ENCODE measurements around the gene CGB8.
A peak's percentile ranks its signal among the peaks of the same experiment; 100 is the strongest.
"Not testable (repeated sequence)": the region's sequence is repeated elsewhere in the genome, so short reads cannot be mapped to it uniquely, and the experiment has no call there.

The CGB8 gene

DNA sequence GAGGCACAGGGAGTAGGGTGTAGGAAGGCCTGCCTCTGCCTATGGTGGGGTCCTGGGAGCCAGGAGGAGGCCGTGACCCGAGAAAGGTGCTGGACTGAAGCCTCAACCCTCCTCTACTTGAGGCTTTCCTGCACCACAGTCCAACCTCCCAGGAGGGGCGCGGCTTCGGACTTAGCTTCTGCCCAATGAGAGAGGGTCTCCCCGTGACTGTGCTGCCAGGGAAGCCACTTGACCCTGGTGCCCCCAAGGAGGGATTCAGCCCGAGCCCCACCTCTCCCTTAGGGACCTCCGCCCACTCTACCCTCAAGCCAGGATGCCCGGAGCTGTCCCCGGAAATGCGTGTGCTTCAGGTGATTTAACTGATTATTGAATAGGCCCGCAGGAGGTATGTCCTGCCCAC is at the start of gene CGB8:
Gene CGB8 (minus strand): TSS at position 101 of the 400 bp plus-strand sequence. CDS start 372 bp downstream, outside the sequence.
- not testable (repeated sequence) for H3K4me1 Mint-ChIP-seq, H3K27ac Mint-ChIP-seq, H3K27me3 Mint-ChIP-seq, H3K36me3 Mint-ChIP-seq, H3K9me3 Mint-ChIP-seq, H3K4me3 Mint-ChIP-seq

DNA sequence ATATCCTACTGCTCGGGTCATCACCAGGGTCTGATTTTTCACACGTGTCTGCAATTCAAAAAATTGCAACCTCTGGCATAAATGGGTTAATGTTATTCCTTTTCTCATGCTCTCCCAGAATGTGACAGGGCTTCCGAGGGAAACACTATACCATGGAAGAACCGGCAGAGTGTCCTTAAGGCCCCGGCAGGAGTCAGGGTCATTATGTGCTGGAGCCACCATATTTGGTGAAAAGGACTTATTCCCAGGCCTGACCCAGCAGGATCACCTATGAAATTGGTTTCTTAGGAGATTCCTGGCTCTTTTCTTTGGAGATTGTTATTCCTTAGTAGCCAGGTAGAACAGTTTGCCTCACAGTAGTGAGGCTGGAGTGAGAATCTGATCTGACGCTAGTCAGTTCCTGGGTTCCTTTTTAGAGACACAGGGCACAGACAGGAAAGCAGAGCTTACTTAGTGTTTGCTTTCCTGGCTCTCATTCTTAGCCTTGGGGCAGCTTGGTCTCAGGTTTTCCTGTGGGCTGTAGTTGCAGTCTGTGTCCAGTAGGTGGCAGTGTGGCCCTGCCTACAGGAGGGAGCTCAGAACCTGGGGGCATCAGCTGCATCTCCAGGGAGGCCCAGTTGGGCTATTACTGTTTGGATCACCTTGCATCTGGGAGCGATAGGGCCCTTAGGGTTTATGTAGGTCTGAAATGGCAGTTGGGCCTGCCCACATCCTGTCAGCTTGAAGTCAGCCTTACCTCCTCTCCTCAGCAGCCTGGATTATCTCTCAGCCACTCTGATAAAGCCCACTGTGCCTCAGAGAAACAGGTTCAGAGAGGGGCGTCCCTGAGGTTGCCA is 48.8 kb upstream of the CGB8 start:
- H3K4me1 Mint-ChIP-seq, result peaks cover 8% of the 10 kb centered on the region
- H3K27me3 Mint-ChIP-seq, result no peaks in the 10 kb centered on the region
- no peaks in the 10 kb centered on the region for H3K9me3 Mint-ChIP-seq
- H3K4me3 Mint-ChIP-seq, result no peak overlapping the region
- H3K36me3 Mint-ChIP-seq, result peaks cover 9% of the 10 kb centered on the region
- no peak overlapping the region for H3K27ac Mint-ChIP-seq

DNA sequence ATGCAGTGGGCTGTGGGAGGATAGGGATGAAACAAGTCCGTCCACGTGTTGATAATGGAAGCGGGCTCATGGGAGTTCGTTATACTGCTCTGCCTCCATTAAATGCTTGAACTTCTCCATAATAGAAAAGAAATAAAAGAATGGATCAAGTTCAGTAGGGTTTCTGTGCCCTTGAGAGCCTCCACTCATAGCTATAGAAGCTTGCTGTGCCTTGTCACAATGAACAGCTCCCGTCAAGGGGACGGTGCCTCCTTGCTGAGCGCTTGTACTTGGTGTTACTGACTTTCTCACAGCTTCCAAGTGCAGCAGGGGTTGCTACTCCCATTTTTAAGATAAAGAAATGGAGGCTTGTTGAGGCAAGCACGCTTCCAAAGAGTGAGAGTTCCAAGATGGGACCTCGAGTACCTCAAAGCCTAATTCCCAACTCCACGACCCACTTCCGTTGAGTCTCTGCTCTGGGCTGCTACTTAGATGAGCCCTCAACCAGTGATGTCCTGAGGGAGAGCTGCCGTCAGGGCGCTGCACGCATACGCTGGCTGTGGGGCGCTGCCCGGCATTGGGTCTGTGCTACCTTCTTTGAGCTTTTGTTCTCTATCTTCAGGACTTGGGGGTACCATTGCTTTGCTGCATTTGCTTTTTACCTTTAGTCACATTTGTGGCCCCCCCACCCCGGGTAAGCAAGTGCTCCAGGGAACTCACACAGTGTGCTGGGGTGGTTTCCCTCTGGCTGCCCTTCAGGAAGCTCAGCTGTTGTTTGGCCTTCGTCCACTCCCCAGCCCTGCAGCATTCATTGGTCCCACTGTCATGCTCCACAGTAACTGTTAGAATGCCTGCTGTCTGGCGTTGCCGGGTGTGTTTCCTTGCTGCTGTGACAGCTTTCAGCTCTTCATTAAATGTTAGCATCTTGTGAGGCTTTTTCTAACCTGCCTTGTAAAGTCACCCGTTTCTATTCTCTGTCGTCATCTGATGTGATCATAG is 45.9 kb upstream of the CGB8 start:
- Mint-ChIP-seq H3K27ac (no peak overlapping the region), H3K4me3 (no peak overlapping the region), H3K36me3 (peaks cover 12% of the 10 kb centered on the region), H3K27me3 (no peaks in the 10 kb centered on the region), H3K9me3 (no peaks in the 10 kb centered on the region), H3K4me1 (peaks cover 19% of the 10 kb centered on the region)

DNA sequence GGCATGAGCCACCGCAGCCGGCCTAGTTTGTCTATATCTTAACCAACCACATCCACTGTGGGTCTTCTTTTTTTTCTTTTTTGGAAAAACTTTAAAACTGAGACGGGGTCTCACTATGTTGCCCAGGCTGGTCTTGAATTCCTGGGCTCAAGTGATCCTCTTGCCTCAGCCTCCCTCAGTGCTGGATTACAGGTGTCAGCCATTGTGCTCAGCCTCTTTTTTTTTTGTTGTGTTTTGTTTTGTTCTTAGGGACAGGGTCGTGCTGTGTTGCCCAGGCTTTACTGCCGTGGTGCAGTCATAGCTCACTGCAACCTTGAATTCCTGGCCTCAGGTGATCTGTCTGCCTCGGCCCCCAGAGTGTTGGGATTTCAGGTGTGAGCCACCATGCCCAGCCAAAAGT is 43.8 kb upstream of the CGB8 start:
- peak overlapping the region; percentile 46 for H3K27ac Mint-ChIP-seq
- peaks cover 30% of the 10 kb centered on the region for H3K4me1 Mint-ChIP-seq
- H3K36me3 Mint-ChIP-seq, result peaks cover 9% of the 10 kb centered on the region
- H3K27me3 Mint-ChIP-seq, result no peaks in the 10 kb centered on the region
- no peak overlapping the region for H3K4me3 Mint-ChIP-seq
- no peaks in the 10 kb centered on the region for H3K9me3 Mint-ChIP-seq

DNA sequence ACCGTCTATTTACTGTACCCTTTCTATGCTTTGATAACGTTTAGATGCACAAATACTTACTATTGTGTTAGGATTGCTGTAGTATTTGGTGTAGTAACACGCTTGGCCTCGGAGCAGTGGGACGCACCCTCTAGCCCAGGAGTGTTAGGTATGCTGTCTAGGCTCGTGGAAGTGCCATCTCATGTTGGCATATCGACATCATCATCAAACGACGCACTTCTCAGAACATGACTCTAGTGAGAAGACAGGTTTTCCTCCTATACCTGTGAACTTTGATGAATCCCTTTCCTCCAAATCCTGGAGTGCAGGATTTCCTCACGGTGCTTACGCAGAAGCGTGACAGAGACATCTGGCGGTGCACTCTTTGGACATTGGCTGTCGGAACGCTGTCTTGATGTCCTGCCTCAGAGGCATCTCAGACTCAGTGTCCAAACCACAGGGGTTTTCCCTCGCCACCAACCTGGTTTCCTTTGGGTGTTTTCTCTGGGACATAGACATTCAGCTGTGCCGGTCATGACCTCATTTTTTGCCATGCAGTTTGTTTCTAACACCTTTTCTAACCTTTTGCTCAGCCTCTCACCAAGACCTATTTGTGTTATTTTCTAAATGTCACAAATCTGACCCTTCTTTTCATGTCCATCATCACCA is 42.6 kb upstream of the CGB8 start:
- Mint-ChIP-seq H3K4me3 (no peak overlapping the region), H3K27ac (no peak overlapping the region), H3K27me3 (no peaks in the 10 kb centered on the region), H3K36me3 (peaks cover 15% of the 10 kb centered on the region), H3K9me3 (no peaks in the 10 kb centered on the region), H3K4me1 (peaks cover 38% of the 10 kb centered on the region)

DNA sequence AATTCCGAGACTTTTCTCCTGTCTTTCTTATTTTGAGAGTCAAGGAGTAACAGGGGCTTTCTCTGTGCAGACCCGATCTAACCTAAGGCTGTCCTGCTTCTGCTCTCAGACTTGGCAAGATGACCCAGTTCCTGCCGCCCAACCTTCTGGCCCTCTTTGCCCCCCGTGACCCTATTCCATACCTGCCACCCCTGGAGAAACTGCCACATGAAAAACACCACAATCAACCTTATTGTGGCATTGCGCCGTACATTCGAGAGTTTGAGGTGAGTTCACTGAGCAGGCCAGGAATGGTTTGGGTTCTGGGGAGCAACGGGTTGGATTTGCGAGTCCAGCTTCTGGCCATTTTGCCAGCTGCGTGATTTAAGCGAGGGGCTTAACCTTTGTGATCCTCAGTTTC is 37.4 kb upstream of the CGB8 start:
- peak overlapping the region; percentile 96 for H3K27ac Mint-ChIP-seq
- H3K4me3 Mint-ChIP-seq, result peak overlapping the region; percentile 98
- peaks cover 38% of the 10 kb centered on the region for H3K4me1 Mint-ChIP-seq
- H3K36me3 Mint-ChIP-seq, result peaks cover 14% of the 10 kb centered on the region
- no peaks in the 10 kb centered on the region for H3K9me3 Mint-ChIP-seq
- H3K27me3 Mint-ChIP-seq, result no peaks in the 10 kb centered on the region

DNA sequence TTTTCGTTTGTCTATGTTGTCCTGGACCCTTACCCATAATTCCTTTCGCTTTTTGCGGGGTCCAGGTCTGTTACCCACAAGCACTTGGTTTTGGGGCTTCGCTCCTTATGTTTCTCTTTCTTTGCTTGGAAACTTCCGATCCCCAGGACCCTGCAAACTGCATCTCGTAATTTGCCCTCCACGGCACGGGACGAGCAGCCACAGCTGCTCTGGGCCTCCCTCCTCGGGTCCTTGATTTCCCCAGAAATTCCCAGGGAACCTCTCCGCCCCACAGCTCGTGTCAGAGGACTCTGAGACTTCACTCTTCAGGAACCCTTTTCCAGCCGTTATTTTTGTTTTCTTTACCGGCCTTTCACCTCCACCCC is 36.9 kb upstream of the CGB8 start:
- Mint-ChIP-seq H3K4me1 (peaks cover 38% of the 10 kb centered on the region), H3K36me3 (peaks cover 13% of the 10 kb centered on the region), H3K27me3 (no peaks in the 10 kb centered on the region), H3K4me3 (peak overlapping the region; percentile 98), H3K27ac (peak overlapping the region; percentile 96), H3K9me3 (no peaks in the 10 kb centered on the region)

DNA sequence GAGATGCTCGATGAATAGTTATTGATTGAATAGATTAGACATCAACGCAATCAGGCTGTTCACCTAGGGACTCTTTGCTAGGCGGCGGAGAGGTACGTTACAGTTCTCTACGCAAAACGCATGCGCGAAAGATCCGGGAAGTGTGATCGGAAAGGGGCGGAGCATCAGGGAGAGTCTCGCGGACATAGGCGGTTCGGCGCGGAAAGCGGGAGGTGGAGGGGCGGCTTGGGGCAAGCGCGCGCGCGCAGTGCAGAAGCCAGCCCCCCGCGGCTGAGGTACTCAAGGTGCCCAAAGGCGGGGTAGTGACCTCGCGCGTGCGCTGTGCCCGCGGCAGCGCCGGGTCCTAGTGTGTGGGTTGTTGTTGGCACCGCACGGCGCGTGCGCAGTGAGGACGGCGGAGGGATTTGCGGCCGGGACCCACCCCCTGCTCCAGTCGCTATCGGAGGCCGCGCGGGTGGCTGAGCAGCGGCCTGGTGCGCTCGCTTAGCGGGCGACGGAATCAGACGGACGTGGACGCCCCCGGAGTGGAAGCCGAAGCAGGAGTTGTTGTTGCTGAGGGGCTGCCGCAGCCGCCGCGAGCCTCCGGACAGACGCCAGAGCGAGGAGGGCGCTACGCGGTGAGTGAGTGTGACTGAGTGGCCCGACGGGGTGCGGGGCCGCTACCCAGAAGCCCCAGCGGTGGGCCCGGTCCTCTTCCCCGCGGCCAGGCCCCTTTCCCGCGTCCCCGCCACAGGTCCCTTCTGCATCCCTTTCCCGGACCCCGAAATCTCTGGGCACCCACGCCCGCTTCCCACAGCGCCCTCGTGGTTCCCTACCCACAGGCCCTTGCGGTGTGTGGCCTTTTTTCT is 36.3 kb upstream of the CGB8 start, which contains the start of gene SNRNP70:
Gene SNRNP70 (plus strand): TSS at position 432 of the 848 bp plus-strand sequence. CDS start 964 bp downstream, outside the sequence.
- no peaks in the 10 kb centered on the region for H3K27me3 Mint-ChIP-seq
- no peaks in the 10 kb centered on the region for H3K9me3 Mint-ChIP-seq
- H3K4me1 Mint-ChIP-seq, result peaks cover 35% of the 10 kb centered on the region
- H3K27ac Mint-ChIP-seq, result peak within 1 kb of the TSS; percentile 96
- peak within 1 kb of the TSS; percentile 98 for H3K4me3 Mint-ChIP-seq
- H3K36me3 Mint-ChIP-seq, result peaks cover 11% of the 10 kb centered on the region

DNA sequence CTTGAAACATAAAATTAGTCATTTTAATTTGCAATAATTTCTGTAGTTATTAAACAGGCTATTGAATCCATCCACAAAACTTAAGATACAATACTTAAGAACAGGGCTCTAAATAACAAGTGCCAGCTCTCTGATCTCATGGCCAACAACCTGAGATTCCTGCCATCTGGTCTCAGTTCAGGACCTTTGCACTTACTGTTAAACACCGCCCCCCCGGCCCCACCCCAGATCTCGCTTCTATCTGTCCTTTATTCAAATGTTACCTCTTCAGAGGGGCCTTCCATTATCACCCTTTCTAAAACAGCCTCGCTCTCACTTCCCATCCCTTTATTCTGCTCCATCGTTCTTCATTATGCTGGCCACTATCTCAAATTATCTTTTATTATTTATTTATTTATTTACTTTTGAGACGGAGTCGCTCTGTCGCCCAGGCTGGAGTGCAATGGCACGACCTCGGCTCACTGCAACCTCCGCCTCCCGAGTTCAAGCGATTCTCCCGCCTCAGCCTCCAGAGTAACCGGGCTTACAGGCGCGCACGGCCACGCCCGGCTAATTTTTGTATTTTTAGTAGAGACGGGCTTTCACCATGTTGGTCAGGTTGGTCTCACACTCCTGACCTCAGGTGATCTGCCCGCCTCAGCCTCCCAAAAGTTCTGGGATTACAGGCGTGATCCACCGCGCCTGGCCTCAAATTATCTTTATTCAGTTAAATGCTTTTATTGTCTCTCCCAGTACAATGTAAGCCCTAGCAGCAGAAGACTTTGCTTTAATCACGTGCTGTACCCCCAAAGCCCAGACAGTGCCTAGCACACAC is 35.5 kb upstream of the CGB8 start:
- peak overlapping the region; percentile 96 for H3K27ac Mint-ChIP-seq
- no peaks in the 10 kb centered on the region for H3K9me3 Mint-ChIP-seq
- peaks cover 30% of the 10 kb centered on the region for H3K4me1 Mint-ChIP-seq
- peak overlapping the region; percentile 98 for H3K4me3 Mint-ChIP-seq
- H3K36me3 Mint-ChIP-seq, result peaks cover 10% of the 10 kb centered on the region
- no peaks in the 10 kb centered on the region for H3K27me3 Mint-ChIP-seq

DNA sequence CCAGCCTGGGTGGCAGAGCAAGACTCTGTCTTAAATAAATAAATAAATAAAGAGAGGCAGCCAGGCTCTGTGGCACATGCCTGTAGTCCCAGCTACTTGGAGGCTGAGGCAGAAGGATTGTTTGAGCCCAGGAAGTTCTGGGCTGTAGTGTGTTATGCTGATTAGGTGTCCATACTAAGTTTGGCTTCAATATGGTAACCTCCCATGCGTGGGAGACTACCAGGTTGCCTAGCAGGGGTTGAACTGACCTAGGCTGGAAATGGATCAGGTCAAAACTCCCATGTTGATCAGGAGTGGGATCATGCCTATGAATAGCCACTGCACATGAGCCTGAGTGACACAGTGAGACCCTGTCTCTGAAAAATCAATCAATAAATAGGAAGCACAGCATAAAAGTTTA is 32.4 kb upstream of the CGB8 start:
- Mint-ChIP-seq H3K27ac (no peak overlapping the region), H3K9me3 (no peaks in the 10 kb centered on the region), H3K4me1 (peaks cover 9% of the 10 kb centered on the region), H3K27me3 (peaks cover 1% of the 10 kb centered on the region), H3K36me3 (peaks cover 4% of the 10 kb centered on the region), H3K4me3 (no peak overlapping the region)

DNA sequence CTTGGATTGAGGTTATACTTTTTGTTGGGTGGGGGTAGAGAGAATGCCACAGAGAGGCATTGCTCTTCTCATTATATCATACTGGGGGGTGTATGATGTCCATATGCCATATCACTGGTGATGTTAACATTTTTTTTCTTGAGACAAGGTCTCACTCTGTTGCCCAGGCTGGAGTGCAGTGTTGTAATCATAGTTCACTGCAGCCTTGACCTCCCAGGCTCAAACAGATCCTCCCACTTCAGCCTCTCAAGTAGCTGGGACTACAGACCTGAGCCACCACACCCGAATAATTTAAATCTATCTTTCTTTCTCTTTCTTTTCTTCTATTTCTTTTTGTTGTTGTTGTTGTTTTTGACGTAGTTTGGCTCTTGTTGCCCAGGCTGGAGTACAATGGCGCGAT is 31.5 kb upstream of the CGB8 start:
- Mint-ChIP-seq H3K4me1 (peaks cover 8% of the 10 kb centered on the region), H3K27me3 (peaks cover 7% of the 10 kb centered on the region), H3K27ac (no peak overlapping the region), H3K4me3 (no peak overlapping the region), H3K36me3 (no peaks in the 10 kb centered on the region), H3K9me3 (no peaks in the 10 kb centered on the region)

DNA sequence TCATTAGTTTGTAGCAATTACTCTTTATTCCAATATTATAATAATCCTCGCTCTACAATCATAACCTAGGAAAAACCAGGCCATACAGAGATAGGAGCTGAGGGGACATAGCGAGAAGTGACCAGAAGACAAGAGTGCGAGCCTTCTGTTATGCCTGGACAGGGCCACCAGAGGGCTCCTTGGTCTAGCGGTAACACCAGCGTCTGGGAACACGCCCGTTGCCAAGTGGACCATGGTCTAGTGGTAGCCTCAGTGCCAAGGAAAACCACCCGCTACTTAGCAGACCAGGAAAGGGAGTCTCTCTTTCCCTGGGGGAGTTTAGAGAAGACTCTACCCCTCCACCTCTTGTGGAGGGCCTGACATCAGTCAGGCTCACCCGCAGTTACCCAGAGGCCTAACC is 26.0 kb upstream of the CGB8 start:
- not testable (repeated sequence) for H3K36me3 Mint-ChIP-seq, H3K4me3 Mint-ChIP-seq, H3K27ac Mint-ChIP-seq, H3K9me3 Mint-ChIP-seq
- Mint-ChIP-seq H3K4me1 (peaks cover 11% of the 10 kb centered on the region), H3K27me3 (peaks cover 32% of the 10 kb centered on the region)

DNA sequence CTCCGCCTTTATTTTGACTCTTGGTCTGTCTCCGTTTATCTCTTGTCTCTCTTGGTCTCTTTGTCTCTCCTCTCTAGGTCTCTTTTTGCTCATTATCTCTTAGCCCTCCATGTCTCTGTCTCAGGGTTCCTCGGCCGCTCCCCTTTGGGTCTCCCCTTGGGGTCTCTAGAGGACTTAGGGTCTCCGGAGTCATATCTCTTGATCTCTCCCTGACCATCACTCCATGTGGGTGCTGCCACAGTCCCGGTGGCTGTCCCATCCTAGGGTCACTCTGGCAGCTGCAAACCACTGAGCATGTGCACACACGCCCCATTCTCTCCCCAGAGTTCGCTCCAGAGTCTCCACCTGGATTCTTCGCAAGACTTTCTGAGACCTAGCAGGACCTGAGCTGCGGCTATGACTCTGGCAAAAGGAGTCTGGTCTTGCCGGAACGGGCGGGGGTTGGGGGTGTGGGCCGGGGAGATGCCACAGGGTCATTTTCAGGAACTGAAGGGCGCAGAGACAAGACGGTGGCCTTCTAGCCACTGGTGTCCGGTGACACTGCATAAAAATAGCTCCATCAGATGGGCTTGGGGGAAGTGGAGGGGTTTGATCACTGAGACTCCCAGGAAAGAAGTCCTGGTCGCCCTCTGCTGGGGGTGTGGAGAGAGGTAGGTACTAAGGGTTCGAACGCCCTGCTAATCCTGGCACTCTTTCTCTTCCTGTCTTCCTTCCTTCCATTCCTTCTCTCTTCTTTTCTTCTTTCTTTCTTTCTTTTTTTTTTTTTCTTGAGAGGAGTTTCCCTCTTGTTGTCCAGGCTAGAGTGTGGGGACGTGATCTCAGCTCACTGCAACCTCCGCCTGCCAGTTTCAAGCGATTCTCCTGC is 24.8 kb upstream of the CGB8 start:
- H3K36me3 Mint-ChIP-seq, result peaks cover 10% of the 10 kb centered on the region
- H3K4me3 Mint-ChIP-seq, result peak overlapping the region; percentile 79
- H3K9me3 Mint-ChIP-seq, result no peaks in the 10 kb centered on the region
- peaks cover 11% of the 10 kb centered on the region for H3K4me1 Mint-ChIP-seq
- peaks cover 41% of the 10 kb centered on the region for H3K27me3 Mint-ChIP-seq
- peak overlapping the region; percentile 49 for H3K27ac Mint-ChIP-seq

All from activated naive CD4-positive, alpha-beta T cell treated with anti-CD3 and anti-CD28 coated beads, Interleukin-2, amount 50 U/mL, for 24 hours (primary cell).